Epithelial cell of esophagus (primary cell): Measurements from ENCODE around the gene FASTKD3.

ENCODE experiments used
- DNase-seq: peaks from one replicate; pipeline ENCODE4 v3.0.0; 2010; ENCODE audit warnings: low read depth
- H3K4me3 ChIP-seq: 2 replicates; pipeline ENCODE4 v1.5.1; 2011; ENCODE audit warnings: mild to moderate bottlenecking, low read length, control low read depth
- CTCF ChIP-seq: IDR thresholded peaks from 2 replicates; pipeline ENCODE4 v1.5.1; 2011; ENCODE audit warnings: low read depth, mild to moderate bottlenecking, low read length, control low read depth, inconsistent platforms; ENCODE audit not compliant: insufficient read depth; ENCODE audit errors: missing control alignments

Gene FASTKD3

GRCh38 chr5:7849681-7850394 lies 19.0 kb downstream of the FASTKD3 start:
- DNase-seq: peak; percentile 24
- peak overlapping the region; percentile 28 for H3K4me3 ChIP-seq
- peak; percentile 37 for TF ChIP-seq CTCF

GRCh38 chr5:7848296-7848695 lies 20.5 kb downstream of the FASTKD3 start:
- H3K4me3 ChIP-seq: no peak overlapping the region
- DNase-seq: no peak
- no peak for TF ChIP-seq CTCF

GRCh38 chr5:7846327-7846726 lies 22.5 kb downstream of the FASTKD3 start:
- no peak for DNase-seq
- TF ChIP-seq CTCF: no peak
- no peak overlapping the region for H3K4me3 ChIP-seq

- DNase-seq: no peak
- no peak for TF ChIP-seq CTCF
Observed at GRCh38 chr5:7845557-7845956, 23.3 kb downstream of the FASTKD3 start.

GRCh38 chr5:7844901-7845300 lies 23.9 kb downstream of the FASTKD3 start:
- no peak for DNase-seq
- no peak for TF ChIP-seq CTCF
- no peak overlapping the region for H3K4me3 ChIP-seq

More at GRCh38 chr5:7845557-7845956, 23.3 kb downstream of the FASTKD3 start:
- H3K4me3 ChIP-seq: no peak overlapping the region

GRCh38 chr5:7842531-7842930 lies 26.3 kb downstream of the FASTKD3 start:
- no peak for DNase-seq
- no peak overlapping the region for H3K4me3 ChIP-seq
- no peak for TF ChIP-seq CTCF

GRCh38 chr5:7837403-7837802 lies 31.4 kb downstream of the FASTKD3 start:
- TF ChIP-seq CTCF: no peak
- no peak overlapping the region for H3K4me3 ChIP-seq
- no peak for DNase-seq
